Prostate gland (tissue), 2 donors: ENCODE data around the gene EFCC1.

Experiments
- CTCF ChIP-seq, 4 experiments: fragments of 200-600 bp in 2 of 4; fragments of 450-650 bp in 2 of 4; sonication (generic) in 2 of 4; IDR thresholded peaks; 1 replicate in 3 of 4; 2 replicates in 1 of 4; pipeline ENCODE4 v1.5.1; 2016 to 2019; ENCODE audit warnings: antibody characterized with exemption in 4 of 4, mild to moderate bottlenecking in 2 of 4, moderate library complexity in 2 of 4
- POLR2AphosphoS5 ChIP-seq: sonication (generic); formaldehyde crosslinking; IDR thresholded peaks from one replicate; pipeline ENCODE4 v1.6.1; 2017; ENCODE audit warnings: antibody characterized with exemption

DNA sequence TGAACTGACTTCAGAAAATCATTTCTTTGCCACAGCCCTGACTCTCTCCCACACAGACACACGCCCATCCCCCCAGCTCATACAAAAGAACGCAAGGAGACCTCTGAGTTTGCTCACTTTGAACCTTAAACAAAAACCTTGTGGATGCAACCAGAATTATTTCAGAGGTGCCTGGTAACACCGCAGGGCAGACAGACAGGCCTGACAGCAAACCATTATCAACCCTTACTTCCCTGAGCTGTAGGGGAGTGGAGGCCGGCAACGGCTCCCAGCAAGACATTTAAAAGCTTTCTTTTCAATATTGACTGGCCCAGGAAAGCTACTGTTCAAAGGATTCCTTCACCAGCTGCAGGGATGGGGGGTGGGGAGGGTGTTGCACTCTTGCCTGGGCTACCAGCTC lies 2.0 kb upstream of the EFCC1 start:
- no peak for TF ChIP-seq POLR2AphosphoS5
- TF ChIP-seq CTCF (IDR thresholded peaks at IDR 0.05): no peak
